ENCODE results near the gene NSG1.

DNA sequence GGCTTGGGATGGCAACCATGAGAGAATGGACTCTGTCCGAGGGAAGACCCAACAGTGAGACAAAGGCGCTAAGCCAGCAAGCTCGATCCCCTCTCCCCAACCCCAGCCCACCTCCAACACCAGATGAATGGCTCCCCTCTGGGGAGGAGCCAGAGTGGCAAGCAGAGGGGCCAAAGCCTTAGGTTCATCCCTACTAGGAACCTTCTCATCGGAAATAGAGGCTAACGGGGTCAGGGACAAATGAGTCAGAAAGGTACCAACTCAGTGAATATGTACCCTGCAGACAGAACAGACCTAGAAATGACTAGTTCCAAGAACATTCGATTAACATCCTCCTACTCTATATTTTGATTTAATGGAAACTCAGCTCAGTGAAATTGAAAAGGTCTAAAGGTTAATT lies 73.9 kb downstream of the NSG1 start:
- TF ChIP-seq, protein P1, sequence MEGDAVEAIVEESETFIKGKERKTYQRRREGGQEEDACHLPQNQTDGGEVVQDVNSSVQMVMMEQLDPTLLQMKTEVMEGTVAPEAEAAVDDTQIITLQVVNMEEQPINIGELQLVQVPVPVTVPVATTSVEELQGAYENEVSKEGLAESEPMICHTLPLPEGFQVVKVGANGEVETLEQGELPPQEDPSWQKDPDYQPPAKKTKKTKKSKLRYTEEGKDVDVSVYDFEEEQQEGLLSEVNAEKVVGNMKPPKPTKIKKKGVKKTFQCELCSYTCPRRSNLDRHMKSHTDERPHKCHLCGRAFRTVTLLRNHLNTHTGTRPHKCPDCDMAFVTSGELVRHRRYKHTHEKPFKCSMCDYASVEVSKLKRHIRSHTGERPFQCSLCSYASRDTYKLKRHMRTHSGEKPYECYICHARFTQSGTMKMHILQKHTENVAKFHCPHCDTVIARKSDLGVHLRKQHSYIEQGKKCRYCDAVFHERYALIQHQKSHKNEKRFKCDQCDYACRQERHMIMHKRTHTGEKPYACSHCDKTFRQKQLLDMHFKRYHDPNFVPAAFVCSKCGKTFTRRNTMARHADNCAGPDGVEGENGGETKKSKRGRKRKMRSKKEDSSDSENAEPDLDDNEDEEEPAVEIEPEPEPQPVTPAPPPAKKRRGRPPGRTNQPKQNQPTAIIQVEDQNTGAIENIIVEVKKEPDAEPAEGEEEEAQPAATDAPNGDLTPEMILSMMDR (IDR thresholded peaks at IDR 0.05), result no peak
- no peak for TF ChIP-seq EZH2phosphoT487 (IDR thresholded peaks at IDR 0.05)
- no peak for TF ChIP-seq EZH2 (IDR thresholded peaks at IDR 0.05)
